ENCODE data around the gene PAN3.

GRCh38 chr13:28185256-28185655 lies 46.9 kb downstream of the PAN3 start:
- no peak for TF ChIP-seq CTCF (IDR thresholded peaks at IDR 0.05; ENCODE audit: insufficient read depth, low read depth, low read length)
- TF ChIP-seq EZH2 (IDR thresholded peaks at IDR 0.05; ENCODE audit: insufficient read depth, low read length), result no peak

Measured in astrocyte (in vitro differentiated cells and primary cell).